IMR-90 (cell line): ENCODE data around the gene PRR29. TPM values are rescaled to one million over a fixed set of nuclear protein-coding genes. Genes with fewer than 3 reads are reported as not detected.
A peak's percentile ranks its signal among the peaks of the same experiment; 100 is the strongest.

Source experiments
- ATAC-seq: fragments of 200-7000 bp; cut with Tn5 transposase; 2 replicates; pipeline ENCODE4 v1.9.1; 2020; ENCODE audit warnings: low read depth, mild to moderate bottlenecking, moderate library complexity
- BruUV-seq: library from RNA; stranded (reverse); fragments of 400-500 nt; replicated peaks from 2 replicates; lab custom pipeline; 2021; lab: Mats Ljungman, UMichigan
- CTCF ChIA-PET: fragments of 300-600 bp; formaldehyde crosslinking; extraction: SDS; loops from one replicate; lab custom pipeline; 2021; ENCODE audit warnings: antibody characterized with exemption; lab: Yijun Ruan, JAX
- POLR2A ChIA-PET: fragments of 300-600 bp; sonication (Branson Sonifier 250); formaldehyde crosslinking; loops from one replicate; lab custom pipeline; 2022; ENCODE audit warnings: antibody characterized with exemption; ENCODE audit not compliant: unreplicated experiment; lab: Charles Lee
- DNase-seq: peaks from one replicate; pipeline ENCODE4 v3.0.0; 2013
- H2AFZ ChIP-seq: replicated peaks from 2 replicates; pipeline ENCODE3; 2013; ENCODE audit warnings: low read length, mild to moderate bottlenecking; ENCODE audit not compliant: poor library complexity
- H2AK5ac ChIP-seq: 2 replicates; pipeline ENCODE4 v1.6.1; 2013; ENCODE audit warnings: low read depth, low read length, inconsistent platforms
- H2AK9ac ChIP-seq: replicated peaks from 2 replicates; pipeline ENCODE3; 2013; ENCODE audit warnings: mild to moderate bottlenecking, low read depth, low read length, moderate library complexity; ENCODE audit not compliant: poor library complexity
- H2BK120ac ChIP-seq: 2 replicates; pipeline ENCODE4 v1.6.1; 2013; ENCODE audit warnings: low read depth, low read length, inconsistent platforms
- H2BK15ac ChIP-seq: 3 replicates; pipeline ENCODE4 v1.6.1; 2013; ENCODE audit warnings: low read depth, low read length, inconsistent platforms
- H2BK20ac ChIP-seq: 2 replicates; pipeline ENCODE4 v1.6.1; 2013; ENCODE audit warnings: low read depth, mild to moderate bottlenecking, inconsistent platforms, low read length, moderate library complexity
- H2BK5ac ChIP-seq: 2 replicates; pipeline ENCODE4 v1.6.1; 2013; ENCODE audit warnings: mild to moderate bottlenecking, low read depth, low read length, inconsistent platforms; ENCODE audit not compliant: poor library complexity, severe bottlenecking
- H3K14ac ChIP-seq: replicated peaks from 2 replicates; pipeline ENCODE4 v1.6.1; 2013; ENCODE audit warnings: low read depth, low read length, inconsistent platforms
- H3K18ac ChIP-seq: 2 replicates; pipeline ENCODE4 v1.6.1; 2013; ENCODE audit warnings: low read depth, low read length, control low read depth
- H3K23ac ChIP-seq: 2 replicates; pipeline ENCODE4 v1.6.1; 2013; ENCODE audit warnings: low read depth, low read length, inconsistent platforms
- H3K27ac ChIP-seq: 2 replicates; pipeline ENCODE4 v1.5.1; 2013; ENCODE audit warnings: mild to moderate bottlenecking, control low read depth, low read length; ENCODE audit not compliant: insufficient read depth
- H3K27me3 ChIP-seq: 2 replicates; pipeline ENCODE4 v1.6.1; 2013; ENCODE audit warnings: low read length; ENCODE audit not compliant: control insufficient read depth, insufficient read depth
- H3K36me3 ChIP-seq: 2 replicates; pipeline ENCODE4 v1.6.1; 2013; ENCODE audit warnings: low read length, mixed read lengths; ENCODE audit not compliant: control insufficient read depth, insufficient read depth
- H3K4ac ChIP-seq: 2 replicates; pipeline ENCODE4 v1.6.1; 2013; ENCODE audit warnings: low read depth, low read length, inconsistent platforms
- H3K4me1 ChIP-seq: 2 replicates; pipeline ENCODE4 v1.6.1; 2013; ENCODE audit warnings: low read length, mixed read lengths; ENCODE audit not compliant: control insufficient read depth, insufficient read depth
- H3K4me2 ChIP-seq: 2 replicates; pipeline ENCODE4 v1.6.1; 2013; ENCODE audit warnings: low read depth, mild to moderate bottlenecking, control low read depth, low read length, moderate library complexity
- H3K4me3 ChIP-seq: 2 replicates; pipeline ENCODE4 v1.5.1; 2013; ENCODE audit warnings: low read depth, mild to moderate bottlenecking, control low read depth, low read length, moderate library complexity; ENCODE audit not compliant: insufficient read depth
- H3K56ac ChIP-seq: 2 replicates; pipeline ENCODE4 v1.6.1; 2013; ENCODE audit warnings: low read length, inconsistent platforms; ENCODE audit not compliant: insufficient read depth; ENCODE audit errors: extremely low read depth
- H3K79me1 ChIP-seq, 2 experiments: 2 replicates each; pipeline ENCODE4 v1.6.1; 2013; ENCODE audit warnings: low read length in 2 of 2, inconsistent platforms in 1 of 2, low read depth in 1 of 2
- H3K9ac ChIP-seq: 2 replicates; pipeline ENCODE4 v1.6.1; 2013; ENCODE audit warnings: low read depth, low read length, control low read depth
- H3K9me1 ChIP-seq: 2 replicates; pipeline ENCODE4 v1.6.1; 2013; ENCODE audit warnings: low read length, inconsistent platforms; ENCODE audit not compliant: insufficient read depth
- H3K9me3 ChIP-seq: 2 replicates; pipeline ENCODE4 v1.6.1; 2013; ENCODE audit warnings: low read length; ENCODE audit not compliant: control insufficient read depth, insufficient read depth
- H4K20me1 ChIP-seq: 2 replicates; pipeline ENCODE4 v1.6.1; 2013; ENCODE audit warnings: low read length, inconsistent platforms; ENCODE audit not compliant: insufficient read depth
- H4K5ac ChIP-seq: 2 replicates; pipeline ENCODE4 v1.6.1; 2013; ENCODE audit warnings: mild to moderate bottlenecking, low read depth, low read length, control low read depth
- H4K8ac ChIP-seq, 2 experiments: 2 replicates each; pipeline ENCODE4 v1.6.1; 2013; ENCODE audit warnings: low read depth in 2 of 2, low read length in 2 of 2, control low read depth in 1 of 2, inconsistent platforms in 1 of 2
- H4K91ac ChIP-seq: 2 replicates; pipeline ENCODE4 v1.6.1; 2013; ENCODE audit warnings: low read depth, low read length, inconsistent platforms; ENCODE audit not compliant: insufficient read depth
- FOS ChIP-seq: fragments of 150-350 bp; IDR thresholded peaks from 2 replicates; pipeline ENCODE4 v1.6.1; 2016; ENCODE audit warnings: low read depth, low read length
- POLR2A ChIP-seq: IDR thresholded peaks from 2 replicates; pipeline ENCODE4 v1.6.1; 2012; ENCODE audit warnings: mild to moderate bottlenecking, low read depth, low read length
- RCOR1 ChIP-seq: IDR thresholded peaks from 2 replicates; pipeline ENCODE4 v1.6.1; 2012; ENCODE audit warnings: mild to moderate bottlenecking, low read length, improper control_type of control experiment; ENCODE audit not compliant: insufficient replicate concordance
- USF2 ChIP-seq: fragments of 150-350 bp; IDR thresholded peaks from 2 replicates; pipeline ENCODE4 v1.6.1; 2017; ENCODE audit warnings: mild to moderate bottlenecking, antibody characterized with exemption, low read length, low read depth
- WGBS, 2 experiments: methylation state at CpG; one replicate each; pipeline versions ENCODE4 v1.1.5 to v1.1.7; 2013; ENCODE audit warnings: missing lambda C conversion rate in 2 of 2; ENCODE audit not compliant: insufficient read length in 1 of 2; ENCODE audit errors: extremely low coverage in 2 of 2; 5-methylcytosine and 5-hydroxymethylcytosine counted together
- dilution Hi-C: fragments of 300-500 bp; cut with HindIII; formaldehyde crosslinking; loops from one replicate; pipeline ENCODE4 v1.14.3; 2018; ENCODE audit warnings: low sequenced_read_pairs; ENCODE audit not compliant: unreplicated experiment
- in situ Hi-C: fragments of 300-500 bp; cut with MboI; formaldehyde crosslinking; loops from 3 replicates; pipeline ENCODE4 v1.14.3; 2019; ENCODE audit warnings: low sequenced_read_pairs, inconsistent platforms, mixed read lengths
- intact Hi-C: fragments of 100-400 bp; cut with micrococcal nuclease; formaldehyde crosslinking; loops from 2 replicates; pipeline ENCODE4 v1.10.0; 2022
- polyA plus RNA-seq, 3 experiments: library from polyadenylated mRNA; depleted of rRNA; stranded (reverse); fragments of >200 nt; gene quantifications; 2 replicates each; pipeline ENCODE4 v1.2.3, GENCODE V29; 2012; ENCODE audit warnings: low replicate concordance in 1 of 3
- total RNA-seq: library from RNA; depleted of rRNA; stranded (reverse); fragments of >200 nt; gene quantifications from 2 replicates; pipeline ENCODE4 v1.2.3, GENCODE V29; 2012

The PRR29 gene
- total and polyA plus RNA-seq, 2 of the 4 experiments (the other 2 are of a cell fraction), result under 0.01 to 0.17 TPM

GRCh38 chr17:63984236-63984635 is 13.9 kb upstream of the PRR29 start:
- ATAC-seq (no peak), DNase-seq (peak; percentile 38)
- Histone ChIP-seq H3K9ac (no peak overlapping the region), H3K27ac (no peak overlapping the region), H3K9me1 (peaks cover 9% of the 10 kb centered on the region; the same call in 1 of the 2 replicates), H2BK5ac (no peak overlapping the region), H2AK5ac (no peak overlapping the region), H4K5ac (no peak overlapping the region), H4K91ac (no peak overlapping the region), H2BK20ac (0 out of 2 replicates have a peak overlapping the region, but pooled peaks have one; percentile 30), H4K20me1 (no peaks in the 10 kb centered on the region), H3K23ac (no peak overlapping the region), H3K4me2 (no peak overlapping the region), H3K4ac (no peak overlapping the region), H2BK15ac (peak overlapping the region; percentile 56; the same call in 2 of the 3 replicates), H2AFZ (peak overlapping the region; percentile 71), H3K4me1 (peaks cover 8% of the 10 kb centered on the region; the same call in 1 of the 2 replicates), H3K56ac (no peak overlapping the region), H3K79me1 (no peaks in the 10 kb centered on the region), H3K14ac (no peak overlapping the region), H3K18ac (no peak overlapping the region), H3K4me3 (no peak overlapping the region), H3K36me3 (no peaks in the 10 kb centered on the region), H3K27me3 (peaks cover 2% of the 10 kb centered on the region; the same call in 1 of the 2 replicates), H4K8ac (no peak overlapping the region), H2AK9ac (no peak overlapping the region), H2BK120ac (no peak overlapping the region), H3K9me3 (peaks cover 4% of the 10 kb centered on the region)
- CTCF ChIA-PET, result no interaction called here
- POLR2A ChIA-PET, result interaction anchor here (0.5 kb wide), 1 partner anchor 222 kb away, joined by 17 read pairs; no protein-coding TSS in a partner anchor
- TF ChIP-seq RCOR1 (no peak), POLR2A (no peak), FOS (no peak), USF2 (no peak)
- in situ Hi-C loops, result no loop called here
- intact Hi-C loops, result no loop called here
- no TSS peak for BruUV-seq
- dilution Hi-C loops, result no loop called here
- 100% methylated on average over 1 of the region's 5 CpGs; no CpG with 5 or more reads in 1 of the 2 experiments for WGBS, 2 experiments
